Ovary (tissue), 3 donors: Measurements from ENCODE around the gene OR5D16.

Source experiments
- EP300 ChIP-seq: sonication (generic); formaldehyde crosslinking; IDR thresholded peaks from one replicate; pipeline ENCODE4 v1.6.1; 2017; ENCODE audit warnings: antibody characterized with exemption
- TF ChIP-seq, protein P1 (sequence below), 3 donors: fragments of 450-650 bp in 2 of 3; fragments of 200-600 bp in 1 of 3; IDR thresholded peaks; one replicate each; pipeline versions ENCODE4 v1.5.1 to v1.8.0; 2016 to 2022; ENCODE audit warnings: antibody characterized with exemption in 3 of 3, mild to moderate bottlenecking in 1 of 3
- donor health status: DM: no; HTN: no; CAD: no.

DNA sequence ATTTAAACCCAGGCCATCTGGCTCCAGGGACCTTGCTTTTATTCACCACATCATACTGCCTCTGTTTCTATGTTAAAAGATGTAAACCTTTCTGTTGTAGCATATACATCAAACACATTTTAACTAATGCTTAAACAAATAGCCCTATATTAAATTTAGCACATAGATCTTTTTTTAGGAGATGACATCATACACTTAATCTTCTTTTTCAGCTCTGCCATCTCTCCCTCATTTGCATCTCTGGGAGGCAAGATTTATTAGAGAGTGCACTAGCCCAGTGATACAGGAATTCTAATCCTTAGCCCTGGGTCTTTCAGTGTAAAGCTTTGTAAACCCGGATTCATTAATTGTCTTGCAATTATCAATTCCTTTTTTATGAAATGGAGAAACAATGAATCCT lies 13.6 kb downstream of the OR5D16 start:
- TF ChIP-seq, protein P1, sequence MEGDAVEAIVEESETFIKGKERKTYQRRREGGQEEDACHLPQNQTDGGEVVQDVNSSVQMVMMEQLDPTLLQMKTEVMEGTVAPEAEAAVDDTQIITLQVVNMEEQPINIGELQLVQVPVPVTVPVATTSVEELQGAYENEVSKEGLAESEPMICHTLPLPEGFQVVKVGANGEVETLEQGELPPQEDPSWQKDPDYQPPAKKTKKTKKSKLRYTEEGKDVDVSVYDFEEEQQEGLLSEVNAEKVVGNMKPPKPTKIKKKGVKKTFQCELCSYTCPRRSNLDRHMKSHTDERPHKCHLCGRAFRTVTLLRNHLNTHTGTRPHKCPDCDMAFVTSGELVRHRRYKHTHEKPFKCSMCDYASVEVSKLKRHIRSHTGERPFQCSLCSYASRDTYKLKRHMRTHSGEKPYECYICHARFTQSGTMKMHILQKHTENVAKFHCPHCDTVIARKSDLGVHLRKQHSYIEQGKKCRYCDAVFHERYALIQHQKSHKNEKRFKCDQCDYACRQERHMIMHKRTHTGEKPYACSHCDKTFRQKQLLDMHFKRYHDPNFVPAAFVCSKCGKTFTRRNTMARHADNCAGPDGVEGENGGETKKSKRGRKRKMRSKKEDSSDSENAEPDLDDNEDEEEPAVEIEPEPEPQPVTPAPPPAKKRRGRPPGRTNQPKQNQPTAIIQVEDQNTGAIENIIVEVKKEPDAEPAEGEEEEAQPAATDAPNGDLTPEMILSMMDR (IDR thresholded peaks at IDR 0.05): no peak
- no peak for TF ChIP-seq EP300
